ENCODE data around the gene SOCS6.

Gene SOCS6

GRCh38 chr18:70284976-70285620 lies 3.7 kb upstream of the SOCS6 start (continued):
- TF ChIP-seq TCF4 (CRISPR knock-in tag; IDR thresholded peaks at IDR 0.05; ENCODE audit: borderline replicate concordance) (no peak), ISL1 (CRISPR knock-in tag; IDR thresholded peaks at IDR 0.05) (no peak), BACH2 (CRISPR knock-in tag; IDR thresholded peaks at IDR 0.05; ENCODE audit: borderline replicate concordance) (no peak), TSHZ2 (CRISPR knock-in tag; IDR thresholded peaks at IDR 0.05) (no peak), PPARA (CRISPR knock-in tag; IDR thresholded peaks at IDR 0.05; ENCODE audit: borderline replicate concordance) (no peak), TOX (CRISPR knock-in tag; IDR thresholded peaks at IDR 0.05; ENCODE audit: borderline replicate concordance) (no peak), ZNF8 (CRISPR knock-in tag; IDR thresholded peaks at IDR 0.05) (no peak), ARNTL (CRISPR knock-in tag; IDR thresholded peaks at IDR 0.05; ENCODE audit: borderline replicate concordance, low read depth) (no peak), ZNF70 (CRISPR knock-in tag; IDR thresholded peaks at IDR 0.05) (no peak), ZFP30 (CRISPR knock-in tag; IDR thresholded peaks at IDR 0.05) (no peak)

- ATAC-seq, result no peak
- TF ChIP-seq BACH2 (CRISPR knock-in tag; IDR thresholded peaks at IDR 0.05; ENCODE audit: borderline replicate concordance), result no peak
- no peak for TF ChIP-seq SNAI2 (CRISPR knock-in tag; IDR thresholded peaks at IDR 0.05)
- TF ChIP-seq CREB5 (CRISPR knock-in tag; IDR thresholded peaks at IDR 0.05; ENCODE audit: low read depth), result no peak
- TF ChIP-seq PATZ1 (CRISPR knock-in tag; IDR thresholded peaks at IDR 0.05; ENCODE audit: borderline replicate concordance), result no peak
- TF ChIP-seq CSDC2 (CRISPR knock-in tag; IDR thresholded peaks at IDR 0.05), result no peak
- no peak for TF ChIP-seq OSR1 (CRISPR knock-in tag; IDR thresholded peaks at IDR 0.05)
- TF ChIP-seq ISL1 (CRISPR knock-in tag; IDR thresholded peaks at IDR 0.05), result no peak
- TF ChIP-seq ZNF565 (CRISPR knock-in tag; conservative IDR thresholded peaks at IDR 0.05; ENCODE audit: low read depth), result no peak
- no peak for TF ChIP-seq ZFP3 (CRISPR knock-in tag; IDR thresholded peaks at IDR 0.05)
- no peak for TF ChIP-seq ZNF70 (CRISPR knock-in tag; IDR thresholded peaks at IDR 0.05)
- no peak for TF ChIP-seq GLIS3 (CRISPR knock-in tag; IDR thresholded peaks at IDR 0.05)
- no peak for TF ChIP-seq ZNF8 (CRISPR knock-in tag; IDR thresholded peaks at IDR 0.05)
- TF ChIP-seq CSRNP3 (CRISPR knock-in tag; IDR thresholded peaks at IDR 0.05), result no peak
- no peak for TF ChIP-seq POU6F1 (CRISPR knock-in tag; IDR thresholded peaks at IDR 0.05; ENCODE audit: borderline replicate concordance, low read depth)
- no peak for TF ChIP-seq ZFP30 (CRISPR knock-in tag; IDR thresholded peaks at IDR 0.05)
- TF ChIP-seq PPARA (CRISPR knock-in tag; IDR thresholded peaks at IDR 0.05; ENCODE audit: borderline replicate concordance), result no peak
- no peak for TF ChIP-seq TCF4 (CRISPR knock-in tag; IDR thresholded peaks at IDR 0.05; ENCODE audit: borderline replicate concordance)
- no peak for TF ChIP-seq ZC3H10 (CRISPR knock-in tag; IDR thresholded peaks at IDR 0.05)
- no peak for TF ChIP-seq TSHZ2 (CRISPR knock-in tag; IDR thresholded peaks at IDR 0.05)
Observed at GRCh38 chr18:70287731-70288130, 1.1 kb upstream of the SOCS6 start.

Data from SK-N-SH treated with all-trans-retinoic acid at 6 μM for 48 hours (cell line).